BE2C (cell line): ENCODE results near the gene KBTBD3.
"Not testable (repeated sequence)": the region's sequence is repeated elsewhere in the genome, so short reads cannot be mapped to it uniquely, and the experiment has no call there.

Source experiments
- DNase-seq: peaks from one replicate; pipeline ENCODE4 v3.0.0-alpha.2; 2020
- H3K27me3 ChIP-seq: fragments of 250-450 bp; sonication (Bioruptor Pico); 2 replicates; pipeline ENCODE4 v1.5.1; 2020; ENCODE audit warnings: mild to moderate bottlenecking
- H3K36me3 ChIP-seq: fragments of 250-450 bp; sonication (Bioruptor Pico); 2 replicates; pipeline ENCODE4 v1.5.1; 2020; ENCODE audit warnings: mild to moderate bottlenecking
- H3K4me1 ChIP-seq: fragments of 250-450 bp; sonication (Bioruptor Pico); 2 replicates; pipeline ENCODE4 v1.5.1; 2020
- H3K4me3 ChIP-seq: 2 replicates; pipeline ENCODE4 v1.5.1; 2011; ENCODE audit warnings: low read depth, low read length
- H3K9me3 ChIP-seq: fragments of 250-450 bp; sonication (Bioruptor Pico); 2 replicates; pipeline ENCODE4 v1.5.1; 2020
- CTCF ChIP-seq: IDR thresholded peaks from 2 replicates; pipeline ENCODE4 v1.5.1; 2012; ENCODE audit warnings: mild to moderate bottlenecking, low read depth, low read length

The KBTBD3 gene

GRCh38 chr11:106015066-106015465 is 62.1 kb downstream of the KBTBD3 start:
- Histone ChIP-seq H3K36me3 (peaks cover 15% of the 10 kb centered on the region), H3K4me1 (peaks cover 6% of the 10 kb centered on the region)

GRCh38 chr11:106014620-106015019 is 62.5 kb downstream of the KBTBD3 start:
- Histone ChIP-seq H3K4me1 (peaks cover 6% of the 10 kb centered on the region), H3K9me3 (no peaks in the 10 kb centered on the region), H3K27me3 (no peaks in the 10 kb centered on the region), H3K4me3 (no peak overlapping the region), H3K36me3 (peaks cover 19% of the 10 kb centered on the region)
- DNase-seq, result no peak
- no peak for TF ChIP-seq CTCF

More at GRCh38 chr11:106015066-106015465, 62.1 kb downstream of the KBTBD3 start:
- no peaks in the 10 kb centered on the region for H3K9me3 ChIP-seq
- TF ChIP-seq CTCF, result no peak
- no peak overlapping the region for H3K4me3 ChIP-seq
- H3K27me3 ChIP-seq, result no peaks in the 10 kb centered on the region
- DNase-seq, result no peak

GRCh38 chr11:106014035-106014434 is 63.1 kb downstream of the KBTBD3 start:
- H3K27me3 ChIP-seq, result no peaks in the 10 kb centered on the region
- H3K36me3 ChIP-seq, result peaks cover 25% of the 10 kb centered on the region
- no peak for DNase-seq
- H3K4me1 ChIP-seq, result peaks cover 6% of the 10 kb centered on the region
- no peaks in the 10 kb centered on the region for H3K9me3 ChIP-seq
- no peak overlapping the region for H3K4me3 ChIP-seq
- no peak for TF ChIP-seq CTCF

GRCh38 chr11:106012744-106013143 is 64.4 kb downstream of the KBTBD3 start:
- no peaks in the 10 kb centered on the region for H3K27me3 ChIP-seq
- H3K4me3 ChIP-seq, result no peak overlapping the region
- no peak for TF ChIP-seq CTCF
- DNase-seq, result peak; percentile 27
- H3K36me3 ChIP-seq, result peaks cover 36% of the 10 kb centered on the region
- no peaks in the 10 kb centered on the region for H3K9me3 ChIP-seq
- H3K4me1 ChIP-seq, result peaks cover 6% of the 10 kb centered on the region; the same call in 1 of the 2 replicates

GRCh38 chr11:106011481-106011880 is 65.7 kb downstream of the KBTBD3 start:
- TF ChIP-seq CTCF, result no peak
- no peaks in the 10 kb centered on the region for H3K27me3 ChIP-seq
- DNase-seq, result no peak
- H3K9me3 ChIP-seq, result no peaks in the 10 kb centered on the region
- H3K4me3 ChIP-seq, result no peak overlapping the region
- peaks cover 6% of the 10 kb centered on the region; the same call in 1 of the 2 replicates for H3K4me1 ChIP-seq
- peaks cover 49% of the 10 kb centered on the region for H3K36me3 ChIP-seq

GRCh38 chr11:106003094-106003493 is 74.1 kb downstream of the KBTBD3 start:
- not testable (repeated sequence) for H3K4me3 ChIP-seq, H3K4me1 ChIP-seq, DNase-seq, H3K27me3 ChIP-seq, H3K9me3 ChIP-seq
- peaks cover 43% of the 10 kb centered on the region for H3K36me3 ChIP-seq
